Thyroid gland (tissue), 4 donors: ENCODE data around the gene ZBTB16. TPM values are rescaled to one million over a fixed set of nuclear protein-coding genes. Genes with fewer than 3 reads are reported as not detected.
A peak's percentile ranks its signal among the peaks of the same experiment; 100 is the strongest.

ENCODE experiments used
- DNase-seq, 2 donors: peaks; one replicate each; pipeline ENCODE4 v3.0.0-alpha.2; 2019
- H3K27ac ChIP-seq, 3 donors: fragments of 200-600 bp; sonication (generic); 1 replicate in 2 of 3; 2 replicates in 1 of 3; pipeline ENCODE4 v1.5.1; 2016 to 2019; ENCODE audit warnings: mild to moderate bottlenecking in 1 of 3, moderate library complexity in 1 of 3
- H3K27me3 ChIP-seq: fragments of 200-600 bp; sonication (generic); one replicate; pipeline ENCODE4 v1.5.1; 2019
- H3K36me3 ChIP-seq, 2 donors: fragments of 200-600 bp; sonication (generic); one replicate each; pipeline ENCODE4 v1.5.1; 2016 to 2019
- H3K4me1 ChIP-seq, 2 donors: fragments of 200-600 bp; sonication (generic); one replicate each; pipeline ENCODE4 v1.5.1; 2017 to 2019
- H3K4me3 ChIP-seq, 3 donors: fragments of 200-600 bp; sonication (generic); replicated peaks in 1 of 3; 1 replicate in 2 of 3; 2 replicates in 1 of 3; pipeline ENCODE4 v1.5.1; 2016; ENCODE audit warnings: mild to moderate bottlenecking in 1 of 3
- H3K9me3 ChIP-seq: fragments of 200-600 bp; sonication (generic); one replicate; pipeline ENCODE4 v1.5.1; 2017
- POLR2A ChIP-seq, 2 donors: fragments of 450-650 bp; IDR thresholded peaks; one replicate each; pipeline ENCODE4 v1.6.1; 2017; ENCODE audit warnings: antibody characterized with exemption in 2 of 2, mild to moderate bottlenecking in 2 of 2, moderate library complexity in 1 of 2
- WGBS, 2 donors: methylation state at CpG; one replicate each; pipeline ENCODE4 v1.1.5; 2017; 5-methylcytosine and 5-hydroxymethylcytosine counted together
- intact Hi-C: fragments of 100-400 bp; cut with DNase I; formaldehyde crosslinking; loops from one replicate; pipeline ENCODE4 v1.15.1; 2023
- total RNA-seq, 4 donors: library from RNA; depleted of rRNA; stranded (reverse); fragments of >200 nt; gene quantifications; one replicate each; pipeline ENCODE4 v1.2.3, GENCODE V29; 2016
- TF ChIP-seq, protein P1 (sequence below), 6 experiments: fragments of 200-600 bp in 3 of 6; fragments of 450-650 bp in 3 of 6; sonication (generic) in 3 of 6; IDR thresholded peaks; one replicate each; pipeline ENCODE4 v1.5.1; 2016 to 2019; ENCODE audit warnings: antibody characterized with exemption in 6 of 6, mild to moderate bottlenecking in 2 of 6, inconsistent platforms in 1 of 6, moderate library complexity in 1 of 6

ZBTB16 gene
- total RNA-seq, 4 donors from 2014 or later = 157 to 385 (median 177) TPM

DNA sequence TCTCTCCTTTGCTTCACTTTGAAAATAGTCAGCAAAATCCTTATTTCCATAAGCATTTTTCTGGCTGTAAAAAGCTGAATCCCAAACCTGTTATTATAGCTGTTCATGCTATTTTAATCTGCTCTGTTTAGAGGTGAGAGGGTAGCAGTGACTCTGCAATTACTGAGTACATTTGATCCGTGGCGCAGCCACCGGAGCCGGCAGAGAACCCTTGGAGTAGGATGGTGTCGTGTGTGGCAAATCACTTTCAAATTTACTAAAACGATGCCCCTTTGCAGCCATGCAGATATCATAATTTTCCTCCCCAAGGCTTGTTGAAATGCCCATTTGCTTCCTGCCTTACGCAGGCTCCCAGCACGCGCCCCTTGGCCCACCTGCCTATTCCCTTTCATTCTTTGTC lies 69.6 kb downstream of the ZBTB16 start:
- intact Hi-C loops = no loop called here

DNA sequence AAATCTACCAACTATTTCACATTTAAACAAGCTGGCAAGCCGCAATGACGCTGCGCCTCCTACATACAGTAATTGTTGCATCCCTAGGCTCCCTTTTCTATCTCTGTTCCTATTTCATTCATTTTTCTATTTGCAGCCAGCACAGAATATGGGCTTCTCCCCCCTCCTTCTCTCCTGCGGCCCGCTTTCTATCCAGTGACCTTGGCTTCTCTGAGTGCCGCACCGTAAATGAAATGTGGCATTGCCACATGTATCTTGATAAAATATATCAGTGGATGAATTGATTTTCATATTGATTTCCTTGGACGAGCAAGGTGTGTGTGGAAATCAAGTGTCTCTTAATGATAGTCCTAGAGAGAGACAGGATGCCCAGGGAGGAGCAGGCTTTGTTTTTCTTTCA lies 70.2 kb downstream of the ZBTB16 start:
- peaks cover 98 to 99% of the 10 kb centered on the region in 2 donors for H3K4me1 ChIP-seq
- H3K36me3 ChIP-seq = peaks cover 17 to 19% of the 10 kb centered on the region in 2 donors
- intact Hi-C loops = no loop called here
- H3K4me3 ChIP-seq = no peak overlapping the region
- no peak for DNase-seq
- no peaks in the 10 kb centered on the region for H3K9me3 ChIP-seq
- WGBS, 2 donors = 86 to 87% methylated on average over 8 of the region's 8 CpGs
- H3K27me3 ChIP-seq = no peaks in the 10 kb centered on the region
- peak overlapping the region in 2 of 3 donors; percentile 61 to 78 for H3K27ac ChIP-seq
- TF ChIP-seq POLR2A (IDR thresholded peaks at IDR 0.05) = no peak
- TF ChIP-seq, protein P1, sequence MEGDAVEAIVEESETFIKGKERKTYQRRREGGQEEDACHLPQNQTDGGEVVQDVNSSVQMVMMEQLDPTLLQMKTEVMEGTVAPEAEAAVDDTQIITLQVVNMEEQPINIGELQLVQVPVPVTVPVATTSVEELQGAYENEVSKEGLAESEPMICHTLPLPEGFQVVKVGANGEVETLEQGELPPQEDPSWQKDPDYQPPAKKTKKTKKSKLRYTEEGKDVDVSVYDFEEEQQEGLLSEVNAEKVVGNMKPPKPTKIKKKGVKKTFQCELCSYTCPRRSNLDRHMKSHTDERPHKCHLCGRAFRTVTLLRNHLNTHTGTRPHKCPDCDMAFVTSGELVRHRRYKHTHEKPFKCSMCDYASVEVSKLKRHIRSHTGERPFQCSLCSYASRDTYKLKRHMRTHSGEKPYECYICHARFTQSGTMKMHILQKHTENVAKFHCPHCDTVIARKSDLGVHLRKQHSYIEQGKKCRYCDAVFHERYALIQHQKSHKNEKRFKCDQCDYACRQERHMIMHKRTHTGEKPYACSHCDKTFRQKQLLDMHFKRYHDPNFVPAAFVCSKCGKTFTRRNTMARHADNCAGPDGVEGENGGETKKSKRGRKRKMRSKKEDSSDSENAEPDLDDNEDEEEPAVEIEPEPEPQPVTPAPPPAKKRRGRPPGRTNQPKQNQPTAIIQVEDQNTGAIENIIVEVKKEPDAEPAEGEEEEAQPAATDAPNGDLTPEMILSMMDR (IDR thresholded peaks at IDR 0.05) = no peak

More for the DNA sequence above, 69.6 kb downstream of the ZBTB16 start:
- whole genome bisulfite sequencing, 2 donors = 78 to 84% methylated on average over 9 of the region's 9 CpGs
- H3K4me3 ChIP-seq = no peak overlapping the region
- no peaks in the 10 kb centered on the region for H3K9me3 ChIP-seq
- TF ChIP-seq, protein P1 (IDR thresholded peaks at IDR 0.05) = no peak
- TF ChIP-seq POLR2A (IDR thresholded peaks at IDR 0.05) = no peak
- no peak for DNase-seq
- H3K4me1 ChIP-seq = peaks cover 99 to 100% of the 10 kb centered on the region in 2 donors
- H3K27me3 ChIP-seq = no peaks in the 10 kb centered on the region
- H3K36me3 ChIP-seq = peaks cover 17 to 19% of the 10 kb centered on the region in 2 donors
- peak overlapping the region in 2 of 3 donors; percentile 61 to 78 for H3K27ac ChIP-seq

DNA sequence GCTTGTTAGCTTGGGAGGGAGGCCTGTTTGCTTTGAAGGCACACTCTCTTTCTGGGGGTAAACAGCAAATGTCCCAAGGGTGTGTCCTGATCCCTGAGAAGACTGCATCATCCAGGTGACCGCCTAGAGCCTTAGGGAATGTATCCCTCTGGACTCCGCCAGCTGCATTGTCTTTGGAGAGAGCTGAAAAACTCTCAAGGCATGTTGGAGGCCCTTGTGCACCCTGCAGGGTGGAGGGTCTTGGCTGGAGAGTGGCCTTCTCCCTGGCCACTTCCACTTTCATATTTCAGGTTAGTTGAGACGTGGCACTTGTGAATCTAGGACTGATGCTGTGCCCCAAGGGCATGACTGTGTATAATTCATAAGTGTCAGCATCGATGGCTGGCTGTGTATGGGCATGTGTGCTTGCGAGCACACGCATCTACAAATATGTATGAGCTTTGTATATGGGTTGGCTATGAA lies 70.6 kb downstream of the ZBTB16 start:
- WGBS, 2 donors = 81 to 90% methylated on average over 5 of the region's 6 CpGs
- no peak overlapping the region for H3K4me3 ChIP-seq

DNA sequence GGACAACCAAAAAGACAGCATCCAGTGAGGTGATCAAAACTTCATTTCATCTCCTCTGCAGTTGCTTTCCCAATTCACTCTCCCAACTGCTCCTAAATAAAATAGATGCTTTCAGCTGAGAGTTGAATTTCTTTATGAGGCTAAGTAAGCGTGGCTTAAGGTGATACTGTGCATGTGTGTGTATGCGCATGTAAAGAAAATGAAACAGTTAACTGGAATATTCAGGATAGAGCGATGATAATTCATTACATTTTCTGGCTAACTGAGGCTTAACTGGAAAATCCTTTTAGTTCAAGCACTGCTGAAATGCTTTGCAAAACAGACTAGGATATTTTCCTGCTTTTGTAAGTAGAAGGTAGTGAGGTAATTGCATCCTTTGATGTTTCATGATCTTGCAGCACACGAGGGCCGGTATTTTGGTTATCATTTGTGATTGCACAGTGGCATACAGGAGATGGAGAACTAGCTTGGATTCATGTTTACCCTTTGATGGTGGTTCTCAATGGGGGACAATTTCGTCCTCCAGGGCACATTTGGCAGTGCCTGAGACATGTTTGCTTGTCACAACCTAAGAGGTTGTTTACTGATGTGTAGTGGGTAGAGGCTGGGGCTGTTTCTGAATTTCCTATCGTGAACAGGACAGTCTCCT lies 71.2 kb downstream of the ZBTB16 start:
- H3K27ac ChIP-seq = peak overlapping the region in 2 of 3 donors; percentile 64 to 78
- peaks cover 14 to 19% of the 10 kb centered on the region in 2 donors for H3K36me3 ChIP-seq
- TF ChIP-seq, protein P1 (IDR thresholded peaks at IDR 0.05) = no peak
- TF ChIP-seq POLR2A (IDR thresholded peaks at IDR 0.05) = no peak
- peaks cover 98 to 99% of the 10 kb centered on the region in 2 donors for H3K4me1 ChIP-seq
- DNase-seq = no peak
- no peaks in the 10 kb centered on the region for H3K27me3 ChIP-seq
- H3K9me3 ChIP-seq = no peaks in the 10 kb centered on the region
- 76 to 80% methylated on average over 7 of the region's 7 CpGs for WGBS, 2 donors
- intact Hi-C loops = no loop called here
- H3K4me3 ChIP-seq = no peak overlapping the region

More for the DNA sequence above, 70.6 kb downstream of the ZBTB16 start:
- Histone ChIP-seq H3K4me1 (peaks cover 98 to 99% of the 10 kb centered on the region in 2 donors), H3K27ac (peak overlapping the region in 2 of 3 donors; percentile 19 to 78), H3K27me3 (no peaks in the 10 kb centered on the region), H3K36me3 (peaks cover 17 to 19% of the 10 kb centered on the region in 2 donors), H3K9me3 (no peaks in the 10 kb centered on the region)
- no peak for DNase-seq
- TF ChIP-seq POLR2A (IDR thresholded peaks at IDR 0.05) = no peak
- TF ChIP-seq, protein P1 (IDR thresholded peaks at IDR 0.05) = no peak
- intact Hi-C loops = no loop called here

DNA sequence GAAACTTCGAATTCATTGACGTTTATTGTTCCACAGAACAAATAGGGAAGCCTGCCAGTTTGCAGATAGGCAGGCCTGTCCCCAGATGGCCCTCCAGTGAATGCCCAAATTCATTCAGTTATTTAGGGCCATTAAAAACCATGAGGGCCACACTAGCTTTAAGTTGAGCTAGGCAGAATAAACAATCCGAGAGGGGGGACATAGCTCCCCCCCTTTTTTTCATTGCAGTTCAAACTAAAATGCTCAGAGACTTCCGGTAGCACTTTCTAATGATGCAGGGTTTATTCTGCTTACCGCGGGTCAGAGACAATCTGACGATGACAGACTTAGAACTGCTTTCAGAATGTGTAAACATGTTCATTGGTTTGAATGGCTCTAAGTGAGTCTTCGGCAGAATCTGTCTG lies 72.0 kb downstream of the ZBTB16 start:
- TF ChIP-seq, protein P1 (IDR thresholded peaks at IDR 0.05) = no peak
- TF ChIP-seq POLR2A (IDR thresholded peaks at IDR 0.05) = no peak
- no peaks in the 10 kb centered on the region for H3K27me3 ChIP-seq
- no peak for DNase-seq
- intact Hi-C loops = no loop called here
- no peak overlapping the region for H3K4me3 ChIP-seq
- 12 to 13% methylated on average over 8 of the region's 8 CpGs for WGBS, 2 donors
- peak overlapping the region in 2 of 3 donors; percentile 64 to 78 for H3K27ac ChIP-seq
- no peaks in the 10 kb centered on the region for H3K9me3 ChIP-seq
- peaks cover 96 to 99% of the 10 kb centered on the region in 2 donors for H3K4me1 ChIP-seq
- H3K36me3 ChIP-seq = peaks cover 7 to 12% of the 10 kb centered on the region in 2 donors
